ENCODE data around the gene NEMF. TPM values are rescaled to one million over a fixed set of nuclear protein-coding genes. Genes with fewer than 3 reads are reported as not detected.
"Not testable (repeated sequence)": the region's sequence is repeated elsewhere in the genome, so short reads cannot be mapped to it uniquely, and the experiment has no call there.

The NEMF gene
- total RNA-seq, 1 donor from 2014 or later, result 54.0 TPM

DNA sequence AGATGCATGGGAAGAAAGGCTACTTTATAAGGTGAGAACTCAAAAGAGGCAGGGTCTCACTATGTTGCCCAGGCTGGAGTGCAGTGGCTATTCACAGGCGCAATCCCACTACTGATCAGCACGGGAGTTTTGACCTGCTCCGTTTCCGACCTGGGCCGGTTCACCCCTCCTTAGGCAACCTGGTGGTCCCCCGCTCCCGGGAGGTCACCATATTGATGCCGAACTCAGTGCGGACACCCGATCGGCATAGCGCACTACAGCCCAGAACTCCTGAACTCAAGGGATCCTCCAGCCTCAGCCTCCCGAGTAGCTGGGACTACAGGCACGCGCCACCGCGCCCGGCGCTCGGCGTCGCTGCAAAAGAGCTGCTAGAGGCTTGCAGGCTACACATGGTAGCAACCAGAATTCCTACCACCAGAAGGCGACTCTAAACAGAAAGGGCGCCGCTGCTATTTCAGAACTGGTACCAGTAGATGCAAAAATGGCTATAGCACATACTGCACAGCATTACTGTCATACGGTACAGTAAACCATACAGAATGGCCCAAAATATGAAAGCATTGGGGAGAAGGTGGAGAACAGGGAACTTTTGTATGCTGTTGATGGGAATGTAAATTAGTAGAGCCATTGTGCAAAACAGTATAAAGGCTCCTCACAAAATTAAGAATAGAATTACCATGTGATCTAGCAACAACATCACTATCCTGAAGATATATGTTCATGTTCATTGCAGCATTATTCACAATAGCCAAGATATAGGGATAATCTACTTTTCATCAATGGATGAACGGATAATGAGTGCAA is 1.2 kb upstream of the NEMF start:
- intact Hi-C loops (cut with DNase I), result loop anchor here (10.0 kb wide), 1 partner anchor 219 kb away; the partner anchor contains the start of gene DNAAF2
- peak; percentile 84 for DNase-seq (ENCODE audit: low spot score)

DNA sequence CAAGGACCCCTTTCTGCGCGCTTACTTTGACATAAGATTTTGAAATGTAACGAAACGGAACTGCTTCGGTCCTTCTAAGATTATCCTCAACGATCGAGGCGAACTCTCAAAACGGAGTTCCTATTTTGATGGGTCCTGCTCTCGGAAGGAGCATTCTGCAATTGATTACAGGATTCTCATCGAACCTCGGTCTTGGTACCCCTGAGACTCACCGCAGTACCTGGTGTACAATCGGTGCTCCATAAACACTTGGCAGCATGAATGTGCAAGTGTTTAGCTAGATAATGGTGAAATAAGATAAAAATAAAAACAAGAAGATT is 530 bp upstream of the NEMF start:
- intact Hi-C loops (cut with DNase I), result loop anchor here (10.0 kb wide), 1 partner anchor 218 kb away; the partner anchor contains the start of gene DNAAF2
- DNase-seq (ENCODE audit: low spot score), result no peak

DNA sequence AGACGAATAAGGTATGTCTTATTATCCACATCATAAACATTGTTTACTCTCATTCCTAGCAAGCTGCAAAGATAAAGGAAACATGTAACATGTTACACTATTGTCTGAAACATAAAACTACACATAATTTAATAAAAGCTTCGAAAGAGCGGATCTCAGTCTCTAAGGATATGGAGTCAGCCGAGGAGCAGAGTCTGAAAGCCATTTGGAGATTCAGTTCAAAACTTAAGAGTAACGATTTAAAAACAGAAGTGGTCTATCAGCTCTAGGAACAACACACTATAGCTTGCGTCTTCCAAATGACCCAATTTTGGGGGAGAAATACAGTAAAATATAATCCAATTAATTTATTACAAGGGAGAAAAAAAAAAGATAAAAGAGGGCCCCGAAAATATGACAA is 775 bp downstream of the NEMF start:
- DNase-seq (ENCODE audit: low spot score), result no peak
- intact Hi-C loops (cut with DNase I), result loop anchor here (10.0 kb wide), 1 partner anchor 217 kb away; the partner anchor contains the start of gene DNAAF2

DNA sequence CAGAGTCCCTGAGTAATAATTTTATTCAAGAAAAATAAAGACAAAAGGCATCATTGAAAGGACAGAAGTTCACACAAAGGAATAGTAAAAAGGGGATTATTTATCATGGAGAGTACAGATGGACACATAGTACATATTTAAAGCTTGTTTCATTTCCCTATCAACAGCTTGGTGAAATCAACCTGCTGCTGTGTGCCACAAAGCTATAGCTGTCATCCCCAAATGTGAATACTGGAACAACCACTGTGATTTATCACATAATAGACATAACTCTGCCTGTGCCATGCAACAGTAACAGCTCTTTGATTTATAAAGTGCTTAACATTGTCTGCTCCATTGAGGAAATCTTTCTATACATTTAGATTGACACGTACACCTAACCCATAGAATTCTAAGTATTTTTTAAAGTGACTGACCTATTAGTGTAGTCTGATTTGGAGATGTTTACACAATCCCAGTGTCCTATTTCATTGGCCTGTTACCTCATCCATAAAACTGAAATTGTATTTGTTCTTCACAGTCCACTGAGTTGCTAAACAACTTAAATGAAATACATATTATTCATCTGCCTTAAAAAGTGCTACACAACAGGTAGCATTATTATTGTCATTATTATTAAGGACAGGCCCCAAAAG is 3.3 kb downstream of the NEMF start:
- intact Hi-C loops (cut with DNase I), result no loop called here
- DNase-seq (ENCODE audit: low spot score), result no peak

DNA sequence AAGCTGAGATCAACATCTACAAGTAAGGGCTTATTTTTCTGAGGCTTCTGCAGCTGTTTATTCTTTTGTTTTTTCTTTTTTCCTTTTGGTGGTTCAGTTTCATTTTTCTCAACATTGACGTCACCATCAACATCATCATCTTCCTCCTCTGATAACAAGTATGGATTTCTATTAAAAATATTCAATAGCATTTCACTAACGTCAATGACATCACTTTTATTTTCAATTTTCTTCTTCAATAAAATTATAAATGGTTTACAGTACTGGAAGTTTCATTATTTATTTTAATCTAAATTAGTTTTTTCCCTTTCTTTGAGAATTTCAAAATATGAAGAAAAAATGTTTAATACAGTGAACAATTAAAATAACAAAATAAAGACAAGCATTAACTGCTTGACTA is 23.9 kb downstream of the NEMF start:
- intact Hi-C loops (cut with DNase I), result no loop called here
- DNase-seq (ENCODE audit: low spot score), result no peak

DNA sequence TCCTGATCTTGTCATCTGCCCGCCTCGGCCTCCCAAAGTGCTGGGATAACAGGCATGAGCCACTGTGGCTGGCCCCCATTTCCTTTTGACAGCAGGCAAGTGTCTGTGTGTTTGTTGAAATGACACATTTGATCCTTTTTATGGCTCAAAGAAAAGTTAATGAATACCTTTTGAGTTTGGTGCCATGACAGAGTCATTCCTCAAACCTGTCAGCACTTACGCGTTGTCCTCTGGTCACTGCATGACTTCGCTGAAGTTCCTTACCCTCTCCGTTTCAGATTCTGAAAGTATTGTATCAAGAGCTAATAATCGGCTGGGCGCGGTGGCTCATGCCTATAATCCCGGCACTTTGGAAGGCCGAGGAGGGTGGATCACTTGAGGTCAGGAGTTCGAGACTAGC is 32.4 kb downstream of the NEMF start:
- intact Hi-C loops (cut with DNase I), result no loop called here
- no peak for DNase-seq (ENCODE audit: low spot score)

DNA sequence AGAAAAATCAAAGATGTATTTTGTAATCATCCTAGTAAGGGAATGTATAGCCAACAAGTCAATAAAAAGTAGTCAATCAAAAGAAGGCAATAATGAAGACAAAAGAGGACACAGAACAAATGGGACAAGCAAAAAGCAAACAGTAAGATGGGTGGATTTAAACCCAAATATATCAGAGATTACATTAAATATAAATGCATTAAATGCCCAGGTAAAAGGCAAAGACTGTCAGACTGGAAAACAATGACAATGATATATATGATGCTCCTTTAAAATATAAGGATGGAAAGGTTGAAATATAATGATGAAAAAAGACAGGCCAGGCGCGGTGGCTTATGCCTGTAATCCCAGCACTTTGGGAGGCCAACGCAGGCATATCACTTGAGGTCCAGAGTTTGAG is 35.7 kb downstream of the NEMF start:
- intact Hi-C loops (cut with DNase I), result no loop called here
- no peak for DNase-seq (ENCODE audit: low spot score)

DNA sequence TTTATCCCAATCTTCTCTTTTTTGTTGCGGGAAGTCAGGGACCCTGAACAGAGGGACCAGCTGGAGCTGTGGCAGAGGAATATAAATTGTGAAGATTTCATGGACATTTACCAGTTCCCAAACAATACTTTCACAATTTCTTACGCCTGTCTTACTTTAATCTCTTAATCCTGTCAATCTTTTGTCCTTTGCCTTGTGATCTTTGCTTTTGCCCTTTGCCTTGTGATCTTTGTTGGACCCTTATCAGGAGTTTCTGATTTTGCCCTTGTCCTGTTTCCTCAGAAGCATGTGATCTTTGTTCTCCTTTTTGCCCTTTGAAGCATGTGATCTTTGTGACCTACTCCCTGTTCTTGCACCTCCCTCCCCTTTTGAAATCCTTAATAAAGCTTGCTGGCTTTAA is 36.5 kb downstream of the NEMF start:
- DNase-seq (ENCODE audit: low spot score); intact Hi-C loops (cut with DNase I): not testable (repeated sequence)

DNA sequence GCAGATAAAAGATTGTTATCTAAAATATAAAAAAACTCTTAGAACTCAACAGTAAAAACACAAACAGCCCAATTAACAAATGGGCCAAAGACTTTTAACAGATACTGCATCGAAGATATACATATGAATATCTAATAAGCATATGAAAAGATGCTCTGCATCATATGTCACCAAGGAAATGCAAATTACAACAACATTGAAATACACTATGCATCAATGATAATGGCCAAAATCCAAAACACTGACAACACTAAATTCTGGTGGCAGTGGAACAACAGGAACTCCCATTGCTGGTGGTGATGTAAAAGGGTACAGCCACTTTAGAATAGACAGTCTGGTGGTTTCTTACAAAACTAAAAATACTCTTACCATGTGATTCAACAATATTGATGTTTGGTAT is 43.8 kb downstream of the NEMF start:
- intact Hi-C loops (cut with DNase I), result no loop called here
- DNase-seq (ENCODE audit: low spot score), result no peak

DNA sequence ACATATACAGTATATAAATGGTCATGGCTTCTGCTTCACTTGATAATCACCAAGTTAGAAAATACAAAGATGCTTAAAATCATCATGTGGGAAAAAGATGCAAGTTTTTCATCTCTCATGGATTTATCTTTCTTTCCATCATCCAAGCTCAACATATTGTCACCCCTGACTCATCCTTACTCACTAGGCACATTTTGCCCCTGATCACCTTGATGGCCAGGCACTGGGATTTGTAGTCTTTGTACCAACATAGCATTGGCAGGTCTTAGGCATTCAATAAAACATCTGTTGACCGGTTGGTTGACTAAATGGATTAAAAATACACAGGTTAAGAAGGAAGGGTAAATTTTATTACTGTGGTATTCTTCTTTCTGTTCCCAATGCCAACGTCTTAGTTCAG is 56.6 kb downstream of the NEMF start:
- DNase-seq (ENCODE audit: low spot score), result no peak
- intact Hi-C loops (cut with DNase I), result no loop called here

DNA sequence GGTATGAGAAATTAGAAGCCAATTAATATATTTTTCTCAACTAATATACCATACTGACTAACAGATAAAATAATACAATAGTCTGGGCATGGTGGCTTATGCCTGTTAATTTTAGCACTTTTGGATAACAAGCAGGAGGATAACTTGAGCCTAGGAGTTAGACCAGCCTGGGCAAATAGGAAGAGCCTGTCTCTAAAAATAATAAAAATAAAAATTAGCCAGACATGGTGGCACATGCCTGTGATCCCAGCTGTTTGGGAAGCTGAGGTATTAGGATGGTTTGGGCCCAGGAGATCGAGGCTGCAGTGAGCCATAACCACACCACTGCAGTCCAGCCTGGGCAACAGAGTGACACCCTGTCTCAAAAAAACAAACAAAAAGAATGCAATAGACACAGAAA is 60.0 kb downstream of the NEMF start:
- intact Hi-C loops (cut with DNase I), result no loop called here

DNA sequence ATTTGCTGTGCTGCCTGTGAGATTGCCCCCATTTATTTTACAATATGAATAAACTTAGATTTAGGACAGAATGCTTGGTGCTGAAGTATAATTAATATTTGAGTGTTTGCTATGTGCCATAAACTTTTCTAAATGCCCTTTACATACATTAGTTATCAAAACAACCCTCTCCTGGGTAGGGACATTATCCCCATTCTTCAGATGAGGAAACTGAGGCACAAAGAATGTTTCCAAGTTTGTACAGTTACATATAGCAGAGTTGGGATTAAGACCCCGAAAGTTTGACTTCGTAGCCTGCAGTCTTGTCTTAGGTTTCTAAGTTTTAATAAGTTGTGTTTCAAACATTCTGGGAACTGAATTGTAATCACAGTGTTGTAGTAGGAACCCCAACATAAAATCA is 66.3 kb downstream of the NEMF start:
- intact Hi-C loops (cut with DNase I), result no loop called here
- DNase-seq (ENCODE audit: low spot score), result no peak

More for the DNA sequence above, 60.0 kb downstream of the NEMF start:
- no peak for DNase-seq (ENCODE audit: low spot score)

DNA sequence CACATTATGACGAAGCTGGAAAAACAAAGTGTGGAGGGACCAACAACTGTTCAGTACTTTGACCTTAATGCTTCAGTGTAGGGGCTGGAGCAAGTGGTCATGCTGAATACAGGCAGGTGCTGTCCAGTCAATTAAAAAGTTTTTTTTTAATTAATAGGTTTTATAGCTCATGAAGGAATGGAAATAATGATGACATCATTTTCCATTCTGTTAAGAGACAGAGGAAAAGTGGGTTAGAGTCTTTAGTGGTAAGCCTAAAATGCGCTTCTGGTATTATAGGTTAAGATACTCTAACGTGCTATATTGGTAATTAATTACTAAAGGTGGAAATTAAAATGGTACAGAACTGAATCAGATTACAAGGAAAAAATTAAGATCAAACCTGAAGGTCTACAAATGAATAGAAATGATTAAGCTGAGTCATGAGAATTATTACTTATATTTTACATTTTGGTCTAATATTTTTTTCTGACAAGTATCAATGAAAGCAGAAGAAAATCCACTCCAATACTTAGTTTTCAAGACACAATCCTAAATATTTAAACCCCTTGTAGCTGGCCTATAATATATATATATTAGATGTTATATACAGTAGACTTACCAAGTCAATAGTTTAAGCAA is 69.1 kb downstream of the NEMF start:
- intact Hi-C loops (cut with DNase I), result no loop called here
- no peak for DNase-seq (ENCODE audit: low spot score)

DNA sequence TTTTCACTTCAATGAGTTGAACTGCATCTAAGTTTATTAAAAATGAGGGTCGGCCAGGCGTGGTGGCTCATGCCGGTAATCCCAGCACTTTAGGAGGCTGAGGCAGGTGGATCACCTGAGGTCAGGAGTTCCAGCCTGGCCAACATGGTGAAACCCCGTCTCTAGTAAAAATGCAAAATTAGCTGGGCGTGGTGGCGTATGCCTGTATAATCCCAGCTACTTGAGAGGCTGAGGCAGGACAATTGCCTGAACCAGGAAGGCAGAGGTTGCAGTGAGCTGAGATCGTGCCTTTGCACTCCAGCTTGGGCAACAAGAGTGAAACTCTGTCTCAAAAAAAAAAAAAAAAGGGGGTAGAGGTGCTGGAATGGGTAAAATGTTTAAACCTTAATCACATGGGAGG is 71.5 kb downstream of the NEMF start:
- DNase-seq (ENCODE audit: low spot score); intact Hi-C loops (cut with DNase I): not testable (repeated sequence)

DNA sequence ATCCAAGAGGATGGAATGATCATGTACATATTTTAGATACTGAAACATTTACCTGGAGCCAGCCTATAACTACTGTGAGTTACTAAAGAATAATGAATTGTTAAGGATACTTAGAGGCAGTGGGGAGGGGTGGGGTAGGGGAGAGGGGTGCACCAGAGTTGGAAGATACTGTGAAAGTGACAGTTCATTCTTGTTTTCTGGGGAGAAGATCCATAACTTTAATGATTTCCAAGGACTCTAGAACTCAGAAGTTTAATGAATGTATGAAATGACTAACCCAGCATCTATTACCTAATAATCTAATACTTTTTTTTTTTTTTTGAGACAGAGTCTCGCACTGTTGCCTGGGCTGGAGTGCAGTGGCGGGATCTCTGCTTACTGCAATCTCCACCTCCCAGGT is 74.2 kb downstream of the NEMF start:
- no peak for DNase-seq (ENCODE audit: low spot score)
- intact Hi-C loops (cut with DNase I), result no loop called here

DNA sequence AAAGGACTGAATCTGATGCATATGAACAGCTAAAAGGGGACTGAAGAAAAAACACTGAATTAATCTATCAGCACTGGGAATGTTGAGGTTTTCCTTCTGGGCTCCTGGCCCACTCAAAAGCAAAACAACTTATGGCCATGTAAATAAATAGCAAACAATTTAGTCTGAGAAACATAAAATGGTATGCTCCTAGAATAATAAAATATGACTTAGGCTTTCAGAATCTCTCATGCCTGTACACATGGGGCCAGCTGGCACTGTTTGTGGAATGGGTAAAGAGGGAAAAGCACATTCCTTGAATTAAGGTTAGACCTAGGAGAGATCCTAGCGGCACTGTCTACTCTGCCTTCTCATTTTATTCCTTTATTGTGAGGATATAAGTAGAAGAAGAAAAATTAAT is 78.5 kb downstream of the NEMF start:
- DNase-seq (ENCODE audit: low spot score), result no peak
- intact Hi-C loops (cut with DNase I), result no loop called here

DNA sequence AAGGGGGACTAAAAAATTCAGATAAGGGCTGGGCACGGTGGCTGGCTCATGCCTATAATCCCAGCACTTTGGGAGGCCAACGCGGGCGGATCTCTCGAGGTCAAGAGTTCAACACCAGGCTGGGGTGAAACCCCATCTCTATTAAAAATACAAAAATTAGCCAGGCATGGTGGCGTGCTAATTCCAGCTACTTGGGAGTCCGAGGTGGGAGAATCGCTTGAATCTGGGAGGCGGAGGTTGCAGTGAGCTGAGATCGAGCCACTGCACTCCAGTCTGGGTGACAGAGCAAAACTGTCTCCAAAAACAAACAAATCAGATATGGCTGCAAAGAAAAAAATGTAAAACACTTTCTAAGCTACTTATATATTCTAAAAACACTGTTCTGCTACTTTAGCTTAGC is 80.9 kb downstream of the NEMF start:
- DNase-seq (ENCODE audit: low spot score); intact Hi-C loops (cut with DNase I): not testable (repeated sequence)

DNA sequence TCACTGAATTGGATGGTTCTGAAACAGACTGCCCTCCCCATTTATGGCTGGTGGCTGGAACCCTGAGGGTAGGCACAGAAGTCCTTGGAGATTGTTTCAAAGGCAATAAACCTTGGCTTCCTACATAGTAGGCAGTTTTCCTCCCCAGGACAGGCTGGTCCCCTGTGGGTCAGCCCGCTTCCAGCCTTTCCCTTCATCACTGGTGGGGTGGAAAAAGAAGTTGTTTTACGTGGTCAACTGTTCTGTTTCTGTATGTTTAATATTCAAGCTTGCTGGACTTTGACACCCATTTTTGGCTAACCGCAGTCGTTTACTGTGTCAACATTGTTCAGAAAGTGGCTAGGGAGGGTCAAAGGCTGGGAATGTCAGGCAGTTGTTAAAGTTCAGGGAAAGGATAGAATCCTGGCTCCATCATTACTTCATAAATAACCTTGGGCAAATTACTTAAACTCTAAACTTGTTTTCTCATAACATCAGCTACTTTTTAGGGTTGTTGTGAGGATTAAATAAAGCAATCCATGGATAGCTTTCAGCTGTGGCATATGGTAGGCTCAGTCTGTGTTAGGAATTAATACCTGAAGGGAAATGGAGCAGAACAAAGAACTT is 82.3 kb downstream of the NEMF start:
- intact Hi-C loops (cut with DNase I), result no loop called here

DNA sequence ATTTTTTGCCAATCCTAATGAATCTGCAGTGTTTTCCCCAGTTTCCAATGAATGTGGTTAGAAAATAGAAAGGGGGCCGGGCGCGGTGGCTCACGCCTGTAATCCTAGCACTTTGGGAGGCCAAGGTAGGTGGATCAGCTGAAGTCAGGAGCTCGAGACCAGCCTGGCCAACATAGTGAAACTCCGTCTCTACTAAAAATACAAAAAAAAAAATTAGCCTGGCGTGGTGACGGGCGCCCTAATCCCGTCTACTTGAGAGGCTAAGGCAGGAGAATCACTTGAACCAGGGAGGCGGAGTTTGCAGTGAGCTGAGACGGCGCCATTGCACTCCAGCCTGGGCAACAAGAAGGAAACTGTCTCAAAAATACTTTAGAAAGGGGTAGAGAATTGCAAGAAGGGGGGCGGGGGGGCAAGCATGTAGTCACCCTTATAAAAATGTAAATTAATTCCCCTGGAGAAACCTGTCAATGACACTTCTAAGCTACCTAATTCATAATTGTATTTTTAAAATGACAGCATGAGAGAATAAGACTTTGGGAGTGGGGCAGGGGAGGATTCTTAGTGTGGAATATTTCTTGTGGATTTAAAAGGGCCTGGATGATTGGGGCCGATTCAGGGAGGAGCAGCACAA is 82.9 kb downstream of the NEMF start:
- intact Hi-C loops (cut with DNase I), result loop anchor here (2.0 kb wide), 2 partner anchors 77 to 135 kb away; partner anchors contain the start of genes DNAAF2 and KLHDC1
- no peak for DNase-seq (ENCODE audit: low spot score)

More for the DNA sequence above, 82.3 kb downstream of the NEMF start:
- DNase-seq (ENCODE audit: low spot score), result no peak

DNA sequence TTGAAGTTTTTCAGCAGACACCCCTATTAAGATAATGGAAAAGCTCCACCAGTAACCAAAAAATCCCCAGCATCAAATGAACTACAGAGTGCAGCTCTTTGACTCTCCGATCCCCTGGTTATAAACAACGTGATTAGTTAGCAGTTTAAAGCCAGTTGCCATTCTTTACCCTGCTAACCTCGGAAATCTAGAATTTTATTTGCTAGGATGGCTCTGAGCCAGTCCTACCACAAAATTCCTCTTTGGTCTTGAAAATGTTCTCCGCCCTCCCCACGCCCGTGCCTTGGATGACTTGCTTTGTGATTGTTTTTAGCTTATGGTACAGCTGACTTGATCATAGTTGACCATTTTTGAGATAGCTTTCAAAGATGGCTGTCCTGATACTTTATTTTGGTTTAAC is 83.4 kb downstream of the NEMF start:
- no peak for DNase-seq (ENCODE audit: low spot score)
- intact Hi-C loops (cut with DNase I), result loop anchor here (2.0 kb wide), 2 partner anchors 76 to 134 kb away; partner anchors contain the start of genes DNAAF2 and KLHDC1
